Astrocyte (in vitro differentiated cells and primary cell): ENCODE results near the gene MAK.

Experiments used
- CTCF ChIP-seq: IDR thresholded peaks from 2 replicates; pipeline ENCODE4 v1.5.1; 2011; ENCODE audit warnings: low read depth, mild to moderate bottlenecking, inconsistent platforms, low read length, moderate library complexity; ENCODE audit not compliant: insufficient read depth
- EZH2 ChIP-seq: IDR thresholded peaks from 2 replicates; pipeline ENCODE4 v1.6.1; 2012; ENCODE audit warnings: mild to moderate bottlenecking, low read length, inconsistent platforms; ENCODE audit not compliant: insufficient read depth

GRCh38 chr6:10756085-10756484 is 82.3 kb downstream of the MAK start:
- no peak for TF ChIP-seq CTCF
- no peak for TF ChIP-seq EZH2
